AG04449 (cell line): ENCODE data around the gene SURF4.

Experiments
- CTCF ChIA-PET: fragments of 350-600 bp; formaldehyde crosslinking; extraction: SDS; loops from one replicate; lab custom pipeline; 2021; ENCODE audit warnings: antibody characterized with exemption; lab: Yijun Ruan, JAX
- POLR2A ChIA-PET: fragments of 400-600, 350-600 bp; formaldehyde crosslinking; extraction: SDS; loops from one replicate; lab custom pipeline; 2020; ENCODE audit warnings: antibody characterized with exemption, inconsistent platforms; lab: Yijun Ruan, JAX
- DNase-seq: peaks from one replicate; pipeline ENCODE4 v3.0.0-alpha.2; 2010; ENCODE audit warnings: low read depth, low spot score
- H3K4me3 ChIP-seq: 2 replicates; pipeline ENCODE4 v1.5.1; 2011; ENCODE audit warnings: low read depth, mild to moderate bottlenecking, control low read depth, low read length
- CTCF ChIP-seq: IDR thresholded peaks from one replicate; pipeline ENCODE4 v1.5.1; 2011; ENCODE audit warnings: mild to moderate bottlenecking, moderate library complexity, low read length, control low read depth, inconsistent platforms; ENCODE audit not compliant: insufficient read depth; ENCODE audit errors: missing control alignments

Gene SURF4

GRCh38 chr9:133375724-133376654, at the start of gene SURF4, which contains the start of gene STKLD1:
TSS of gene SURF4 (minus strand) at chr9:133376060. CDS start at chr9:133375969, 91 bp downstream.
TSS of gene STKLD1 (plus strand) at chr9:133376366. CDS start at chr9:133376474, 108 bp downstream.
- H3K4me3 ChIP-seq, result peak within 1 kb of the TSS; percentile 83
- no peak for TF ChIP-seq CTCF
- CTCF ChIA-PET, result interaction anchor here (0.6 to 1.4 kb wide), 5 partner anchors 10 to 618 kb away, joined by 3 to 4 read pairs (median 3); no protein-coding TSS in a partner anchor
- peak; percentile 50 for DNase-seq
- POLR2A ChIA-PET, result interaction anchor here (0.6 to 2.7 kb wide), 4 partner anchors 9 to 378 kb away, joined by 3 to 13 read pairs (median 8); partner anchors contain the start of genes MED22 and RPL7A

GRCh38 chr9:133425049-133425632, 49.3 kb upstream of the SURF4 start:
- DNase-seq, result no peak
- ChIA-PET POLR2A (interaction anchor here (1.5 kb wide), 1 partner anchor 8 kb away, joined by 3 read pairs; no protein-coding TSS in a partner anchor), CTCF (interaction anchor here (1.2 kb wide), 1 partner anchor 19 kb away, joined by 4 read pairs; no protein-coding TSS in a partner anchor)
- TF ChIP-seq CTCF, result no peak
- H3K4me3 ChIP-seq, result no peak overlapping the region

GRCh38 chr9:133424187-133424586, 48.3 kb upstream of the SURF4 start:
- no peak overlapping the region for H3K4me3 ChIP-seq
- POLR2A ChIA-PET, result no interaction called here
- no peak for DNase-seq
- CTCF ChIA-PET, result no interaction called here
- no peak for TF ChIP-seq CTCF

- no peak overlapping the region for H3K4me3 ChIP-seq
- ChIA-PET POLR2A (no interaction called here), CTCF (no interaction called here)
- DNase-seq, result no peak
- no peak for TF ChIP-seq CTCF
These were observed 47.4 kb upstream of the SURF4 start for GRCh38 chr9:133423216-133423615.

GRCh38 chr9:133421615-133422542, 46.0 kb upstream of the SURF4 start, which contains the start of gene ADAMTS13:
TSS of gene ADAMTS13 (plus strand) at chr9:133422367. CDS start at chr9:133422444, 77 bp downstream.
- ChIA-PET POLR2A (no interaction called here), CTCF (no interaction called here)
- peak; percentile 17 for TF ChIP-seq CTCF
- no peak for DNase-seq
- no peak within 1 kb of the TSS for H3K4me3 ChIP-seq
